HCEC 1CT (cell line): ENCODE measurements around the gene HLA-DOA.

ENCODE experiments used
- DNase-seq: peaks from one replicate; pipeline ENCODE4 v3.0.0-alpha.2; 2017

HLA-DOA gene

DNA sequence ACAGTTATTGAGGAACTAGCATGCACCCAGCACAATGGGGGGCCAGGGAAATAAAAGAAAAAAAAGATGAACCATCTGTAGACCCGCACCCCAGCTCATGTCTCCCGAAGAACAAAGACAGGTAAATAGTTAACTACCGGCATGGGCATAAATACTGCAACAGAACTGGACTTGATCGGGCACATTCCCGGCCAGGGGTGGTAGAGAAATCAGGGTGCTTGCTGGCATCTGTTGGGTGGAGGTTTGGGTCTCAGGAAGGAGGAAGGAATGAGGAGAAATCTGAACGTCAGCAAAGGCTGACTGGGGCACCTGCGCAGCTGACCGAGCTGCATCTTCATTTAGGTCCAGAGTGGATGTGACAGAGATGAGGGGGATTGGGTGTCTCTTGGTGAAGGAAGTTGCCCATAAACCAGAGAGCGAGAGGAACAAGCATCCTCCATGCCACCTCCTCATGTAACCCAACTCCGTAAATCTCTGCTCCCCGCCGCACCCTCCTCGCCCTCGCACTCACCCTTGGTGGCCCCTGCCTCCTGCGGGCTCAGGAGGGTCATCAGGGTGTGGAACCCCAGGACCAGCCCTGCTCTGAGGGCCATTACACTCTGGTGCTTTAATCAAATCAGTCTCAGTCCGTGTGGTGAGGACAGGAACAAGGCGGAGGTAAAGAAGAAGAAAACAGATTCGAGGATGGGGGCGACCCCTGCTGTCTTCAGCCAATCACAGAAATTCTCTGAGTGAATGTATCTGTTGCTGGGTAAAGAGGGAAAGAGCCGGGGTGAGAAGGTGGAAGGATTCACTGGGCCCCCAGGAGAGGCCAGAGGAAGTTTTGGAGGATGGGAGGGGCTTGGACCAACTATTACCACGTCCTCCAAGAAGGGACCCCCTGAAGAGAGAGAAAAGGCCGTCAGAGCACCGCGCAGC, at the start of gene HLA-DOA:
TSS of gene HLA-DOA (minus strand) at position 648 of the 918 bp plus-strand sequence.
- no peak for DNase-seq

- no peak for DNase-seq
Observed at GRCh38 chr6:33057222-33058150, 48.1 kb upstream of the HLA-DOA start.

GRCh38 chr6:33053230-33053629, 43.8 kb upstream of the HLA-DOA start:
- DNase-seq, result no peak

DNA sequence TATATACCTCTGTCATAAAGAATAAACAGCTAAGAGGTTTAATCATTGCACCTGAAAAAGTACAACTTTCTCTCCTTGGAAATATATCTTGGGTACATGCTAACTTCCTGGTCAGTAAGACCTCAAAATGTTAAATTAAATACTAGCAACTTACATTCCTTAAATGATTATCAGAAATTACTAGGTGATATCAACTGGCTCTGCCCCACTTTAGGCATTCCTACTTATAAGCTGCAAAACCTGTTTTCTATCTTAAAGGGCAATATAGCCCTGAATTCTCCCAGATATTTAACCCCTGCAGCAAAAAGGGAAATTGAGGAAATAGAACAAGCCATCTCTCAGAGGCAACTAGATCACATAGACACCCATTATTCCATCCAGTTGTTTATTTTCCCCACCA, 43.2 kb upstream of the HLA-DOA start:
- DNase-seq, result no peak

DNA sequence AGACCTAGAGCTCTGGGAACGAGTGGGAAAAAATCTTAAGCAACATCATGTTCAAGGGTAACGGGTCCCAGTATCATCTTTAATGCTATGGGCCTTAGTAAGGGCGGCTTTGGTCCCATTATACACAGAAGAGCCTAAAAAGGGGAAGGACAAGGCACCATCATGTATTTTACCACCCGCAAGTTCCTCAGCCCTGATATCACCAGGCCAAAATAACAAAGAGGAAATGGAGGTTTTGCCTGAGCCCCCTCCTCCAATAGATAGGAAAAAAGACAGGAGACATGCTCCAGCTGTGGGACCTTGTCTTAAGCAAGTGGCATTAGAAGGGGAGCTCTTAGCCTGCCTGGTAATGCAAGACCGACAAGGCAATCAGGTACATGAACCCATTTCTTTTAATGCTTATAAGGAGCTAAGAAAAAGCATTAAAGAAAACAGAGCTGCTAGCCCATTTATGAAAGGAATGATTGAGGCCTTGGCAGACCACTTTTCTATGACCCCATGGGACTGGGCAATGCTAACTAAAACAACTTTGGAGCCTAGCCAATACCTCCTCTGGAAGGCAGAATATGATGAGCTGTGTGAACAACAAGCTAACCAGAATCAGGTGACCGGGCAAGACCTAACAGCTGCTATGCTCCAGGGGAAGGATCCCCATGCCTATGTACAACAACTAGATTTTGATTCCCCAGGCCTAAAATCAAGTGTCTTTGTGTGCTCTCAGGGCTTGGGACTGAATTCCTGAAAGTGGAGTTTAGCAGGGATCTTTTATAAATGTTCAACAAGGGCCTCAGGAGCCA, 40.8 kb upstream of the HLA-DOA start:
- no peak for DNase-seq

- DNase-seq, result no peak
Observed at GRCh38 chr6:33049323-33050013, 40.1 kb upstream of the HLA-DOA start.

DNA sequence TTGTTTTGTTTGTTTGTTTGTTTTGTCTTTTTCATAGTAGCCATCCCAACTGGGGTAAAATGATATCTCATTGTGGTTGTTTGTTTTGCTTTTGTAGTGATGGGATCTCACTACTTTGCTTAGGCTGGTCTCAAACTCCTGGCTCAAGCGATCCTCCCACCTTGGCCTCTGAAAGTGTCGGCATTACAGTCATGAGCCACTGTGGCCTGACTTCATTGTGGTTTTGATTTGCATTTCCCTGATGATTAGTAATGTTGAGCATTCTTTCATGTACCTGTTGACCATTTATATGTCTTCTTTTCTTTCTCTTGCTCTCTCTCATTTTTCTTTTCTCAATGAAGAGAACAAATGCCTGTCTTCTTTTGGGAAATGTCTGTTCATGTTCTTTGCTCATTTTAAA, 30.8 kb upstream of the HLA-DOA start:
- DNase-seq, result no peak

- no peak for DNase-seq
Observed at GRCh38 chr6:33036535-33036934, 27.1 kb upstream of the HLA-DOA start.

GRCh38 chr6:33034554-33034953, 25.2 kb upstream of the HLA-DOA start:
- DNase-seq, result no peak

DNA sequence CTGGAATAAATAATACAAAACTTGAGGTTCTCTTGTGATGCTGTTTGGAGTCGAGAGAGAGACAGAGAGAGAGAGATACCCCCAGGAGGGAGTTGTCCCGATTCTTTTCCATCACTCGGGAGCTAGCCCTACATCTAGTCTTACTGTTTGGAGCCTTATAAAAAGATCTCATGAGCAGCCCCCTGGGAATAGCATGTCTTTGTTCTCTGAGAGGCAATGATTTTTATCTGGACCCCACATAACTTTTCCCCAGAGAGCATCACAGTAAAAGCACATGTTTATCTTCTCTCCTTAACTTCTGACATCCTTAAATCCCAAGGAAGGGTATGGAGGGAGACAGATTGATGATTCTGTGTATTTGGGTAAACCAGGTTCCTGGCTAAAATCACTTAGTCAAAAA, 20.9 kb upstream of the HLA-DOA start:
- no peak for DNase-seq

DNA sequence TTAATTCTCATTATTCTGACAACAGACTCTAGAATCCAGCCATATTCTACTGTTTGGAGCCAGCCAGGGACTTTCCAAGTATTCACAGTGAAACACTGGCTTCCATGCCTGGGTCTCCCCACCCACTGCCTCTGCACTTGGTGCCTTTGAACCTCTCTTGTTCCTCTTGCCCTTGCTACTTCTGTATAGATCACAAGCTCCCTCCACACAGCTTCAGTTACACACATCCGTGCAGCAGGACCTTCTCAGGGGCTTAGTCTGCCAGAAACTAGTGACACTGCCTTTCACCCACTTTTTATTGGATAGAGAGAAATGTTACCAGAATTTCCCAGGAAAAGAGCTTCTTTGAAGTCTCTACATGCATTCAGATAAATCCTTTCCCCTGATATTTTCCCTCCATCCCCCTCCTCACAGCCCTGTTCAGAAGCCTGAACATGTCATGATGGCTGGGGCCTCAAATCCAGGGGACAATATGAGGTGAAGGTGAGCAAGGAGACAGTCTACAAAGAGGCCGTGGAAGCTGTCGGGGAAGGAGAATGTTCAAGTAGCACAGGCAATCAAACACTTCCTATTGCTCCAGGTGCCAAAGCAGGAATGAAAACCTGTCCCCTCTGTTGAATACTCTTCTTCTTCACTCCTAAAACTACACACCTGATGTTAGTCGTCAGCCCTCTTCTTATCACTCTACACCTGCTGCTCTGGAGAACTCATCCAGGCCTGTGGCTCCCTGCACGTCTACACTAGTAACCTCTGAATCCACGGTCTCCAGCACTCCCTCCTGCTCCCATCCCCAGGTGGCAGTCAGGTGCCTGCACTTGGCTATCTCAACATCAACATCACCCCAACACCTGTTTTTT, 20.2 kb upstream of the HLA-DOA start:
- DNase-seq, result no peak

DNA sequence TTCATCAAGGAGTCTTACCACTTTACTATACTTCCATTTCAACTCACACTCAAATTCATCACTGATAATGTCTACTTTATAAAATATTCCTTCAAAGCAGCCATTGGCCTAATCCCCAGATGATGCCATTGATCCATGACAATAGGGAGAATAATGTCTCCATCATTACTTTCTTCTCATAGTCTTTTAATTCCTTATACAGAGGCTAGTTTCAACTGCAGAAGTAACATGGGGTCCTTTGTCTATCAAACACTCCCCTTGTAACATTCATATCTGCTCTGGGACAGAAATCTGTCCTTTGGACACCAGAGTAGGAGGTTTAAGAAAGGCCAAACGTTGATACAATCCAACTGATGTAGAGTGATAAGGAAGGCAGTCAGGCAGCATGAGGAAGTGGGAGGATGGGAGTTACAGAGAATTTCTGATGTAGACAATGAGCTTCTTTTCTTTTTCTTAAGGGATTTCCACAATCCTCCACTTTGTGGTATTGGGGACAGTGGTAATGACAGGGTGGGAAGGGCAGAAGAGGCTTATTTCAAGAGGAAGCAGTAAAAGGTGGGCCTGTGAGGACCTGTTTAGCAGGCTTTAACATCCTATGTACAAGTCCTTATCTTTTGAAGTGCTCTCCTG, 18.9 kb upstream of the HLA-DOA start:
- DNase-seq, result no peak

DNA sequence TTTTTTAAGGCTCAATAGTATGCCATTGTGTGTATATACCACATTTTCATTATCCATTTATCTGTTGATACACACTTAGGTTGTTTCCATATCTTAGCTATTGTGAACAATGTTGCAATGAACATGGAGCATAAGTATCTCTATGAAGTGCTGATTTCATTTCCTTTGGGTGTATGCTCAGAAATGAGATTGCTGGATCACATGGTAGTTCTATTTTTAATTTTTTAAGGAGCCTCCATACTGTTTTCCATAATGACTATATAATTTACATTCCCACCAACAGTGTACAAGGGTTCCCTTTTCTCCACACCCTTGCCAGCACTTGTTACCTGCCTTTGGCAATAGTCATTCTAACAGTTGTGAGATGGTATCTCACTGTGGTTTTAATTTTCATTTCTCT, 15.1 kb upstream of the HLA-DOA start:
- no peak for DNase-seq

DNA sequence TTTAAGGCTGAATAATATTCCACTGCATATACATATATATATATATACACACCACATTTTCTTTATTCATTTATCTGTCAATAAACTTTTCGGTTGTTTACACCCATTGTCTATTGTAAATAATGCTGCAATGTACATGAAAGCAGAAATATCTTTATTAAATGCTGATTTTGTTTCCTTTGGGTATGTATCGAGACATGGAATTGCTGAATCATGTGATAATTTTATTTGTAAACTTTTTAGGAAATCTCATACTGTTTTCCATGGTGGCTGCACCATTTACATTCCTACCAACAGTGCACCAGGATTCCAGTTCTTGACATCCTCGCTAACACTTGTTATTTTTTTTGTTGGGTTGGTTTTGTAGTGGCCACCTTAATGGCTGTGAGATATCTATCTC, 14.1 kb upstream of the HLA-DOA start:
- DNase-seq, result no peak

GRCh38 chr6:33021917-33022316, 12.5 kb upstream of the HLA-DOA start:
- no peak for DNase-seq

DNA sequence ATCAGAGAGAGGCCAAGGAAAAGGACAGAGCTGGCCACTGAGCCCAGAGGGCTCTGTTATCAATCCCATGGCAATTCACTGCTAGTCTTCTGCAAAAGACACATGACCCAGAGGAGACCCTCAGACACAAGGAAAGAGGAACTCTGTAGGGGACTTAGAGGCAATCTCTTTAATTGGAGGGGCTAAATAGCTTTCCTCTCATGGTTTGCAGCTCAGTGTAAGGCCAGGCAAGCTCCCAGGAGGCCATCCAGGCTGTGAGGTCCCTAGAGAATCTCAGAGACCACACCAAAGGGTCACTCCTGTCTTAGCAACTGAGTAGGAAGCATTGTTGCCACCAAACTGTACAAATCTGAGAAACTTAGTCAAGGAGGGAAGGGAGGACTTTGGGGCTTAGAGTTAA, 10.0 kb upstream of the HLA-DOA start:
- DNase-seq, result no peak

- DNase-seq, result peak; percentile 46
Observed at GRCh38 chr6:33018904-33019303, 9.5 kb upstream of the HLA-DOA start.

DNA sequence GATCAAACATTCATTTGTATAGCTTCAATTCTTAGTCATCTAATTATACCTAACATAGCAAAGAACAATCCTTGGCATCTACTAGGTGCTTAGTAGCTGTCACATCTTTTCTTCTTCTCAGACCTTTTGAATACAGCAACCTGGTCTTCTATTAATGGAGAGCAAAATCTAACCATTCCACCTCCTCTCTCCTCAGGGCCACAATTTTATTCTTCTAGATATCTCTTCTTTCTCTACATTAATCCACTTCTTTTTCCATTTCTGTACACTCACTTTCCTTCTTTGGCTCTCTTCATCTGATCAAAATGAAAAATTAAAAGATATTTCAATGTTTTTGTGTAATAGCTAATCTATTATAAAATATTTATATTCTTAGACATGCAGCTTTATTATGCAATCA, 9.0 kb upstream of the HLA-DOA start:
- DNase-seq, result no peak

DNA sequence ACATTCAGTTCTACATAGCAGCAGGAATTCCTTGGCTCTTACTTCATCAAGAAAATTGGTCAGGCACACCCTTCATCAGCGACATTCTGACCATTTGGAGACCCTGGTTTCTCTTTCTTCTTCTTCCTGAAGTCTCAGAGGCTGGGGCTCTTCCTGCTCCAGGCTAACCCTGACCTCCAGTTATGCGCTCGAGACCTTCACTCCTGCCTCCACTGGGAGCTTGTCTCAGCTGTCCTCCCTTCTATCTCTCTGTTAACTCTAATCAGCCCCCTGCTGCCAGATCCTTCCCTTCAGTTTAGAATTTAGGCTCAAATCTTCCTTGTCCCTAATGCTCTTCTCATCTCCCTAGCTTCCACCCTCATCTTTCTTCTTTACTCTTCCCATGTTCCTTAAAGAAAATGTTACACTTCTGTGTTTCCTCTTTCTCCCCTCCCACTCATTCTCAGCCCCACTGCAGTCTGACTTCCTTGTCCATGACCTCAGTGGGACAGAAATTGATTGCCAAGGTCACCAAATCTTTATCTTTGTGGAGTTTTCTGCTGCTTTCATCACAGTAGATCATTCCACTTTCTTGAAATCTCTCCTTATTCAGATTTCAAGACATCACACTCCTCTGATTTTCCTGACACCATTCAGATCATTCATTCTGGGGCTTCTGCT, 8.4 kb upstream of the HLA-DOA start:
- no peak for DNase-seq

- DNase-seq, result no peak
Observed at GRCh38 chr6:33017018-33017417, 7.6 kb upstream of the HLA-DOA start.
